Measurements from ENCODE around the gene ZNF862. TPM values are rescaled to one million over a fixed set of nuclear protein-coding genes. Genes with fewer than 3 reads are reported as not detected.

Gene ZNF862
- total and polyA plus RNA-seq, 7 experiments from 2014 or later: 9.1 to 112 (median 39.0) TPM

DNA sequence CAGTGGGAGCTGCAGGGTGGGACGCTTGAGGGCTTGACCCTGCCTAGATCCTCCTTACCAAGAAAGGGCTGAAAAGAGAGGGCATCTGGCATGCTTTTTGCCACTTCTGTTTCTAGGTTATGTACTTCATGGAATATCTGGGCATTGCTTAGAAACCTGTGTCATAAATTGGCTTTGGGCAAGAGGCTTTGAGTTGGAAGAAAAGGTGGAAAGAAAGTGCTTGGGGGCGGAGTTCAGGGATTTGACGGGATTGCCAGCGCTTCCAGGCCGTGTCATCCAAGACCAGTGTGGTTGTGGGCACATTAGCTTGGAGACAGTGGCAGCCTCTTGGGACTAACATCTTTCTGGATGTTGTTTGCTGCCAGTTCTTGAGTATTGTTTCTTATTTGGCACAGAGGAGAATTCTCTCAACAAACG lies 825 bp downstream of the ZNF862 start:
- Mint-ChIP-seq H3K4me1 (peaks cover 26 to 58% (median 54%) of the 10 kb centered on the region in 7 donors), H3K4me3 (peak overlapping the region; percentile 78 to 97 (median 86)), H3K27me3 (peaks cover 0 to 15% (median 0%) of the 10 kb centered on the region in 5 donors), H3K36me3 (peaks cover 0 to 8% (median 0%) of the 10 kb centered on the region in 5 donors), H3K27ac (peak overlapping the region; percentile 7 to 88 (median 73)), H3K9me3 (peaks cover 0 to 2% (median 0%) of the 10 kb centered on the region in 11 donors)
- Histone ChIP-seq H3K27me3 (ENCODE audit: control insufficient read depth in 2 of 2, insufficient read depth in 2 of 2, low read length in 2 of 2) (no peaks in the 10 kb centered on the region), H3K4me1 (ENCODE audit: control insufficient read depth in 2 of 2, insufficient read depth in 2 of 2, low read length in 2 of 2) (peaks cover 12 to 28% of the 10 kb centered on the region in 2 donors), H3K27ac (ENCODE audit: low read depth, low read length) (peak overlapping the region; percentile 79), H3K9me3 (ENCODE audit: control insufficient read depth in 2 of 3, low read length in 3 of 3) (no peaks in the 10 kb centered on the region), H3K36me3 (ENCODE audit: control insufficient read depth in 2 of 3, insufficient read depth in 3 of 3, low read length in 3 of 3) (no peaks in the 10 kb centered on the region), H3K4me3 (ENCODE audit: low read length) (peak overlapping the region; percentile 67)
- no peak for DNase-seq
- intact Hi-C loops (cut with micrococcal nuclease): loop anchor here (1.0 to 10.0 kb wide), 13 partner anchors 15 to 1388 kb away; partner anchors contain the start of genes ABCF2 (in 2 of the 2), ATP6V0E2 (in 2 of the 2), ABCB8 (in 1 of the 2) and AGAP3 (in 1 of the 2)
- ATAC-seq: no peak
- POLR2A ChIA-PET: interaction anchor here (1.1 to 3.3 kb wide), 9 partner anchors 10 to 530 kb away, joined by 3 to 81 read pairs (median 7); partner anchors contain the start of genes ATP6V0E2 and REPIN1
- CTCF ChIA-PET: interaction anchor here (0.7 to 3.0 kb wide), 5 partner anchors 15 to 46 kb away, joined by 3 to 10 read pairs (median 6); no protein-coding TSS in a partner anchor

DNA sequence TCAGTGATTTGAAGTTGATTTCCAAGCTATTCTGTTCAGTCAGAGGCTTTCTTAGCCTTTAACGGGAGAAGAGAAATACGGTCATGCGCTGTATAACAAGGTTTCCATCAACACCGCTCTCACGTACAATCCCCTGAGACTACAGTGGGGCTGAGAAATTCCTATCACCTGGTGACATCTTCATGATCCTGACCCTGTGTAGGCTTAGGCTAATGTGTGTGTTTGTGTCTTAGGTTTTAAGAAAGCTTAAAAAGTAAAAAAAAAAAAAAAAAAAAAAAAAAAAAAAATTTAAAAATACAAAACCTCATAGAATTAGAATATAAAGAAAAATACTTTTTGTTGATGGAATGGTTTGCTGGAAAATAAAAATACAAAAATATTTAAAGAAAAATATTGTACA lies 1.8 kb downstream of the ZNF862 start:
- peak overlapping the region in 6 of 9 donors; percentile 29 to 88 (median 75) for H3K27ac Mint-ChIP-seq
- peak overlapping the region; percentile 78 to 97 (median 86) for H3K4me3 Mint-ChIP-seq
- ChIA-PET CTCF (interaction anchor here (0.9 to 3.0 kb wide), 7 partner anchors 14 to 226 kb away, joined by 3 to 10 read pairs (median 5); no protein-coding TSS in a partner anchor), POLR2A (interaction anchor here (0.7 to 3.3 kb wide), 8 partner anchors 9 to 34 kb away, joined by 3 to 81 read pairs (median 7); no protein-coding TSS in a partner anchor)
- H3K27me3 Mint-ChIP-seq: peaks cover 0 to 11% (median 0%) of the 10 kb centered on the region in 5 donors
- Histone ChIP-seq H3K4me3 (ENCODE audit: low read length) (no peak overlapping the region), H3K9me3 (ENCODE audit: control insufficient read depth in 2 of 3, low read length in 3 of 3) (no peaks in the 10 kb centered on the region), H3K27me3 (ENCODE audit: control insufficient read depth in 2 of 2, insufficient read depth in 2 of 2, low read length in 2 of 2) (no peaks in the 10 kb centered on the region), H3K4me1 (ENCODE audit: control insufficient read depth in 2 of 2, insufficient read depth in 2 of 2, low read length in 2 of 2) (peaks cover 12 to 36% of the 10 kb centered on the region in 2 donors), H3K27ac (ENCODE audit: low read depth, low read length) (no peak overlapping the region), H3K36me3 (ENCODE audit: control insufficient read depth in 2 of 3, insufficient read depth in 3 of 3, low read length in 3 of 3) (peaks cover 0 to 2% (median 0%) of the 10 kb centered on the region in 3 experiments)
- intact Hi-C loops (cut with micrococcal nuclease): loop anchor here in 1 of 2 donors (2.0 to 10.0 kb wide), 2 partner anchors 17 to 1245 kb away; partner anchors contain the start of genes AGAP3, FASTK and TMUB1
- peaks cover 29 to 68% (median 64%) of the 10 kb centered on the region in 7 donors for H3K4me1 Mint-ChIP-seq
- H3K9me3 Mint-ChIP-seq: peaks cover 0 to 2% (median 0%) of the 10 kb centered on the region in 11 donors
- DNase-seq (no peak), ATAC-seq (no peak)
- H3K36me3 Mint-ChIP-seq: peaks cover 0 to 9% (median 3%) of the 10 kb centered on the region in 5 donors

DNA sequence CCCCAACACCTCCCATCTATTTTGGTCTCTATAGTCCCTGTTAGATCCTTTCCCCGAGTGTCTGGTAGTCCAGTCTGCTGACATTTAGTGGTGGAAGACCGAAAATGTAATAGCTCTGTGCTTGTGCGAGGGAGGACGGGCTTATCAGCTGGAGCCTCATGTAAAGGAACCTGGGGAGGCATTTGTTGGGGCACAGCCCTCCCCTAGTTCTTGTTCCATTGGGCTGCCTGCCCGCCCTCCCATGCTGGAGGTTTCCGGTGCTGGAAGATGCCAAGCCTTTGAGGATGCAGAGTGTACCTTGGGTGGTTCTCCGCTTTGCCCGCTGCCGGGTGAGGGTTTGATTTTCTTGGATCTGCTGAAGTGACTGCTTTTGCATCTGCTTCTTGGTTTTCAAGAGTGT lies 5.4 kb downstream of the ZNF862 start:
- no peak for DNase-seq
- no peaks in the 10 kb centered on the region for H3K9me3 Mint-ChIP-seq
- Histone ChIP-seq H3K36me3 (ENCODE audit: control insufficient read depth in 2 of 3, insufficient read depth in 3 of 3, low read length in 3 of 3) (peaks cover 0 to 28% (median 3%) of the 10 kb centered on the region in 3 experiments), H3K27ac (ENCODE audit: low read depth, low read length) (no peak overlapping the region), H3K4me1 (ENCODE audit: control insufficient read depth in 2 of 2, insufficient read depth in 2 of 2, low read length in 2 of 2) (peaks cover 12 to 51% of the 10 kb centered on the region in 2 donors), H3K9me3 (ENCODE audit: control insufficient read depth in 2 of 3, low read length in 3 of 3) (no peaks in the 10 kb centered on the region), H3K27me3 (ENCODE audit: control insufficient read depth in 2 of 2, insufficient read depth in 2 of 2, low read length in 2 of 2) (no peaks in the 10 kb centered on the region), H3K4me3 (ENCODE audit: low read length) (no peak overlapping the region)
- no peak for ATAC-seq
- ChIA-PET CTCF (interaction anchor here (1.3 kb wide), 2 partner anchors 11 to 22 kb away, joined by 3 read pairs; no protein-coding TSS in a partner anchor), POLR2A (interaction anchor here (0.7 to 6.5 kb wide), 4 partner anchors 11 to 26 kb away, joined by 3 to 44 read pairs (median 12); no protein-coding TSS in a partner anchor)
- H3K4me3 Mint-ChIP-seq: no peak overlapping the region
- intact Hi-C loops (cut with micrococcal nuclease): no loop called here
- H3K4me1 Mint-ChIP-seq: peaks cover 27 to 84% (median 79%) of the 10 kb centered on the region in 7 donors
- peaks cover 3 to 29% (median 11%) of the 10 kb centered on the region in 5 donors for H3K36me3 Mint-ChIP-seq
- H3K27me3 Mint-ChIP-seq: no peaks in the 10 kb centered on the region
- peak overlapping the region in 4 of 9 donors; percentile 32 to 80 (median 54) for H3K27ac Mint-ChIP-seq

DNA sequence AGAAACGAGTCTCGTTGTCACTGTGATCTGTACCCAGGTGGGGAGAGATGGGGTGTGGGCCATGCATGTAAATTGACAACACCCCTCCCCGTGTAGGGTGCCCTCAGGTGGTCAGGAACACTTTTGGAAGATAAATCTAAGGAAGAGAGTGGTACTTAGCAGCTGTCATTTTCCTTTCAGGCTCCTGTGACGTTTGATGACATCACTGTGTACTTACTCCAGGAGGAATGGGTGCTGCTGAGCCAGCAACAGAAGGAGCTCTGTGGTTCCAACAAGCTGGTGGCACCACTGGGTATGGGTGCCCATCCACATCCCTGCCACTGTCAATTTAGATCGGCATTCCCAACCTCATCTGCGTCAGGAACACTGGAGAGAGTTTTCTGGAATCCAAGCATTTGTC lies 6.3 kb downstream of the ZNF862 start:
- H3K4me1 ChIP-seq (ENCODE audit: control insufficient read depth in 2 of 2, insufficient read depth in 2 of 2, low read length in 2 of 2): peaks cover 5 to 44% of the 10 kb centered on the region in 2 donors
- no peaks in the 10 kb centered on the region for H3K9me3 Mint-ChIP-seq
- POLR2A ChIA-PET: interaction anchor here (1.7 to 6.5 kb wide), 3 partner anchors 10 to 25 kb away, joined by 4 to 44 read pairs (median 18); no protein-coding TSS in a partner anchor
- H3K27me3 Mint-ChIP-seq: no peaks in the 10 kb centered on the region
- peaks cover 20 to 82% (median 72%) of the 10 kb centered on the region in 7 donors for H3K4me1 Mint-ChIP-seq
- peak overlapping the region in 7 of 10 donors; percentile 1 to 77 (median 54) for H3K4me3 Mint-ChIP-seq
- peak overlapping the region; percentile 30 for H3K27ac ChIP-seq (ENCODE audit: low read depth, low read length)
- intact Hi-C loops (cut with micrococcal nuclease): no loop called here
- H3K9me3 ChIP-seq (ENCODE audit: control insufficient read depth in 2 of 3, low read length in 3 of 3): no peaks in the 10 kb centered on the region
- ATAC-seq (no peak), DNase-seq (no peak)
- peak overlapping the region in 7 of 9 donors; percentile 32 to 80 (median 67) for H3K27ac Mint-ChIP-seq
- peaks cover 0 to 35% (median 4%) of the 10 kb centered on the region in 3 experiments for H3K36me3 ChIP-seq (ENCODE audit: control insufficient read depth in 2 of 3, insufficient read depth in 3 of 3, low read length in 3 of 3)
- no peak overlapping the region for H3K4me3 ChIP-seq (ENCODE audit: low read length)
- no peaks in the 10 kb centered on the region for H3K27me3 ChIP-seq (ENCODE audit: control insufficient read depth in 2 of 2, insufficient read depth in 2 of 2, low read length in 2 of 2)
- H3K36me3 Mint-ChIP-seq: peaks cover 3 to 37% (median 16%) of the 10 kb centered on the region in 5 donors
- CTCF ChIA-PET: interaction anchor here (0.8 to 1.3 kb wide), 3 partner anchors 10 to 25 kb away, joined by 3 read pairs; no protein-coding TSS in a partner anchor

DNA sequence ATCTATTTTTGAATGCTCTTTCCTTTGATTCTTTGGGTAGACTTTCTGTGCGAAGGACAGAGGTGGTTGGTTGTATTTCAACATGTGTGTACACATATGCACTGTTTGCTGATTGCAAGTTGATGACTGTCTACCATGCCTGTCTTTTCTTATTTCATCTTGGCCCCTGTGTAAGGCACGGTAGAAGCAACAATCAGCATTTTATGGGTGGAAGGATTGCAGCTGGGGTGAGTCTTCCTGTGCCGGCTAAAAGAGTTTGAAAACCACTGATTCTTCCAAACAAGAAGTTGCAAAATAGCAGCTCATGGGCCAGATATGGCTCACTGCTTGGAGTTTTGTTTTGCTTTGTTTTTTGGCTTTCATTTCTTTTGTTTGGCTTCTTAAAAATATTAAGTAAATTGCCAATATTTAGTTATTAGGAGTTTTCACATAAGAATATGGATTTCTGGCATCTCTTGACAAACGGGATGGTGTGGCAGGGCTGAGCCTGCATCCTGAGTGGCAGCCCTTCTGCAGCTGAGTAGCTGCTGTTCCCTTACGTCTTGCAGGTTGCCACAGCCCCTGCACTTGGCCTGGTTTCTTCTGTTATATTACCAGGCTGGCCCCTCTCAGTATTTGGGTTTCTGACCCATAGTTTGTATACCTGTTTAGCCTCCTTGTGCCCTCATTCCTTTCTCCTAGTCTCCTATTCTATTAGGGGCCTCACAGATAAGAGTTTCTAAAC lies 7.2 kb downstream of the ZNF862 start:
- peak overlapping the region in 7 of 10 donors; percentile 6 to 61 (median 38) for H3K4me3 Mint-ChIP-seq
- H3K27me3 Mint-ChIP-seq: no peaks in the 10 kb centered on the region
- no peak for ATAC-seq
- no peak overlapping the region for H3K4me3 ChIP-seq (ENCODE audit: low read length)
- CTCF ChIA-PET: no interaction called here
- H3K27ac ChIP-seq (ENCODE audit: low read depth, low read length): no peak overlapping the region
- peaks cover 3 to 40% (median 16%) of the 10 kb centered on the region in 5 donors for H3K36me3 Mint-ChIP-seq
- intact Hi-C loops (cut with micrococcal nuclease): loop anchor here in 1 of 2 donors (1.0 kb wide), 1 partner anchor 9 kb away; no protein-coding TSS in a partner anchor
- H3K9me3 Mint-ChIP-seq: no peaks in the 10 kb centered on the region
- peaks cover 0 to 48% of the 10 kb centered on the region in 2 donors for H3K4me1 ChIP-seq (ENCODE audit: control insufficient read depth in 2 of 2, insufficient read depth in 2 of 2, low read length in 2 of 2)
- H3K9me3 ChIP-seq (ENCODE audit: control insufficient read depth in 2 of 3, low read length in 3 of 3): no peaks in the 10 kb centered on the region
- H3K36me3 ChIP-seq (ENCODE audit: control insufficient read depth in 2 of 3, insufficient read depth in 3 of 3, low read length in 3 of 3): peaks cover 0 to 35% (median 4%) of the 10 kb centered on the region in 3 experiments
- no peak for DNase-seq
- POLR2A ChIA-PET: interaction anchor here (1.7 to 6.5 kb wide), 3 partner anchors 9 to 24 kb away, joined by 4 to 44 read pairs (median 18); no protein-coding TSS in a partner anchor
- peaks cover 18 to 84% (median 74%) of the 10 kb centered on the region in 7 donors for H3K4me1 Mint-ChIP-seq
- H3K27me3 ChIP-seq (ENCODE audit: control insufficient read depth in 2 of 2, insufficient read depth in 2 of 2, low read length in 2 of 2): no peaks in the 10 kb centered on the region
- H3K27ac Mint-ChIP-seq: peak overlapping the region in 8 of 9 donors; percentile 0 to 81 (median 68)

DNA sequence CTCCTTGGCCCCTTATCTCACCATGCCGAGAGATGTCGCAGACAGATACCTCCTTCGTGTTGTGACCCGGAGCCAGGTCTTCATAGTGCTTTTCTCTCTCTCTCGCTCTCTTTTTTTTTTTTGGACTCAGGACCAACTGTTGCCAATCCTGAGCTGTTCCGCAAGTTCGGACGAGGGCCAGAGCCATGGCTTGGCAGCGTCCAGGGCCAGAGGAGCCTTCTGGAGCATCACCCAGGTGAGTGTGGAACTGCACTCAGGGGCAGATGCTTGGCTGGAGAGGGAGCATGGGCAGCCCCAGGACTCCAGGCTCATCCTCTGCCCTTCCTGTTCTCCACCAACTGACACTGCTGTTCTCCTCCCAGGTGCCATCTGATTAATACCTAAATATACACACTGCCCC lies 7.8 kb downstream of the ZNF862 start:
- Mint-ChIP-seq H3K27me3 (no peaks in the 10 kb centered on the region), H3K9me3 (no peaks in the 10 kb centered on the region), H3K27ac (peak overlapping the region in 8 of 9 donors; percentile 9 to 81 (median 67)), H3K36me3 (peaks cover 3 to 44% (median 16%) of the 10 kb centered on the region in 5 donors), H3K4me1 (peaks cover 18 to 84% (median 73%) of the 10 kb centered on the region in 7 donors), H3K4me3 (peak overlapping the region in 5 of 10 donors; percentile 6 to 61 (median 37))
- no peak for DNase-seq
- CTCF ChIA-PET: no interaction called here
- Histone ChIP-seq H3K4me3 (ENCODE audit: low read length) (no peak overlapping the region), H3K4me1 (ENCODE audit: control insufficient read depth in 2 of 2, insufficient read depth in 2 of 2, low read length in 2 of 2) (peaks cover 0 to 51% of the 10 kb centered on the region in 2 donors), H3K9me3 (ENCODE audit: control insufficient read depth in 2 of 3, low read length in 3 of 3) (no peaks in the 10 kb centered on the region), H3K36me3 (ENCODE audit: control insufficient read depth in 2 of 3, insufficient read depth in 3 of 3, low read length in 3 of 3) (peaks cover 0 to 35% (median 4%) of the 10 kb centered on the region in 3 experiments), H3K27me3 (ENCODE audit: control insufficient read depth in 2 of 2, insufficient read depth in 2 of 2, low read length in 2 of 2) (no peaks in the 10 kb centered on the region), H3K27ac (ENCODE audit: low read depth, low read length) (no peak overlapping the region)
- POLR2A ChIA-PET: interaction anchor here (6.5 kb wide), 1 partner anchor 24 kb away, joined by 44 read pairs; no protein-coding TSS in a partner anchor
- no peak for ATAC-seq
- intact Hi-C loops (cut with micrococcal nuclease): no loop called here
